Peyer's patch (tissue), 4 donors: ENCODE measurements around the gene MYOM3.

ENCODE experiments used
- POLR2A ChIP-seq, 2 donors: fragments of 450-650 bp; IDR thresholded peaks; one replicate each; pipeline ENCODE4 v1.5.1; 2017; ENCODE audit warnings: antibody characterized with exemption in 2 of 2, mild to moderate bottlenecking in 2 of 2, moderate library complexity in 2 of 2
- TF ChIP-seq, protein P1 (sequence below), 6 experiments: fragments of 450-650 bp in 4 of 6; fragments of 200-600 bp in 2 of 6; sonication (generic) in 1 of 6; IDR thresholded peaks; one replicate each; pipeline ENCODE4 v1.5.1; 2017 to 2019; ENCODE audit warnings: antibody characterized with exemption in 6 of 6, mild to moderate bottlenecking in 3 of 6, moderate library complexity in 1 of 6

- TF ChIP-seq, protein P1, sequence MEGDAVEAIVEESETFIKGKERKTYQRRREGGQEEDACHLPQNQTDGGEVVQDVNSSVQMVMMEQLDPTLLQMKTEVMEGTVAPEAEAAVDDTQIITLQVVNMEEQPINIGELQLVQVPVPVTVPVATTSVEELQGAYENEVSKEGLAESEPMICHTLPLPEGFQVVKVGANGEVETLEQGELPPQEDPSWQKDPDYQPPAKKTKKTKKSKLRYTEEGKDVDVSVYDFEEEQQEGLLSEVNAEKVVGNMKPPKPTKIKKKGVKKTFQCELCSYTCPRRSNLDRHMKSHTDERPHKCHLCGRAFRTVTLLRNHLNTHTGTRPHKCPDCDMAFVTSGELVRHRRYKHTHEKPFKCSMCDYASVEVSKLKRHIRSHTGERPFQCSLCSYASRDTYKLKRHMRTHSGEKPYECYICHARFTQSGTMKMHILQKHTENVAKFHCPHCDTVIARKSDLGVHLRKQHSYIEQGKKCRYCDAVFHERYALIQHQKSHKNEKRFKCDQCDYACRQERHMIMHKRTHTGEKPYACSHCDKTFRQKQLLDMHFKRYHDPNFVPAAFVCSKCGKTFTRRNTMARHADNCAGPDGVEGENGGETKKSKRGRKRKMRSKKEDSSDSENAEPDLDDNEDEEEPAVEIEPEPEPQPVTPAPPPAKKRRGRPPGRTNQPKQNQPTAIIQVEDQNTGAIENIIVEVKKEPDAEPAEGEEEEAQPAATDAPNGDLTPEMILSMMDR (IDR thresholded peaks at IDR 0.05), result no peak
- TF ChIP-seq POLR2A (IDR thresholded peaks at IDR 0.05), result no peak
These were observed 26.7 kb upstream of the MYOM3 start for GRCh38 chr1:24138476-24139221.
